ENCODE results near the gene GPER1.

GPER1 gene

GRCh38 chr7:1054861-1055450, 33.0 kb upstream of the GPER1 start:
- DNase-seq (ENCODE audit: low read depth): no peak
- in situ Hi-C loops (cut with HindIII; ENCODE audit: low sequenced_read_pairs): no loop called here
- TF ChIP-seq CTCF (IDR thresholded peaks at IDR 0.05; ENCODE audit: low read depth, low read length, missing control alignments): no peak
- H3K4me3 ChIP-seq (ENCODE audit: low read depth, low read length): no peak overlapping the region

GRCh38 chr7:1055491-1055955, 32.4 kb upstream of the GPER1 start:
- in situ Hi-C loops (cut with HindIII; ENCODE audit: low sequenced_read_pairs): no loop called here

GRCh38 chr7:1055956-1056784, 31.7 kb upstream of the GPER1 start:
- no peak overlapping the region for H3K4me3 ChIP-seq (ENCODE audit: low read depth, low read length)
- in situ Hi-C loops (cut with HindIII; ENCODE audit: low sequenced_read_pairs): no loop called here
- DNase-seq (ENCODE audit: low read depth): no peak
- TF ChIP-seq CTCF (IDR thresholded peaks at IDR 0.05; ENCODE audit: low read depth, low read length, missing control alignments): no peak

More at GRCh38 chr7:1055491-1055955, 32.4 kb upstream of the GPER1 start:
- no peak overlapping the region for H3K4me3 ChIP-seq (ENCODE audit: low read depth, low read length)
- no peak for DNase-seq (ENCODE audit: low read depth)
- TF ChIP-seq CTCF (IDR thresholded peaks at IDR 0.05; ENCODE audit: low read depth, low read length, missing control alignments): no peak

- no peak for TF ChIP-seq CTCF (IDR thresholded peaks at IDR 0.05; ENCODE audit: low read depth, low read length, missing control alignments)
- in situ Hi-C loops (cut with HindIII; ENCODE audit: low sequenced_read_pairs): no loop called here
- no peak overlapping the region for H3K4me3 ChIP-seq (ENCODE audit: low read depth, low read length)
- no peak for DNase-seq (ENCODE audit: low read depth)
These were observed 31.0 kb upstream of the GPER1 start for GRCh38 chr7:1056785-1057410.

GRCh38 chr7:1057416-1058291, 30.3 kb upstream of the GPER1 start:
- no peak for TF ChIP-seq CTCF (IDR thresholded peaks at IDR 0.05; ENCODE audit: low read depth, low read length, missing control alignments)
- no peak overlapping the region for H3K4me3 ChIP-seq (ENCODE audit: low read depth, low read length)
- DNase-seq (ENCODE audit: low read depth): no peak
- in situ Hi-C loops (cut with HindIII; ENCODE audit: low sequenced_read_pairs): no loop called here

- no peak for TF ChIP-seq CTCF (IDR thresholded peaks at IDR 0.05; ENCODE audit: low read depth, low read length, missing control alignments)
These were observed 29.6 kb upstream of the GPER1 start for GRCh38 chr7:1058311-1058710.

More at GRCh38 chr7:1058311-1058710, 29.6 kb upstream of the GPER1 start:
- no peak for DNase-seq (ENCODE audit: low read depth)
- H3K4me3 ChIP-seq (ENCODE audit: low read depth, low read length): no peak overlapping the region
- in situ Hi-C loops (cut with HindIII; ENCODE audit: low sequenced_read_pairs): no loop called here

Data from astrocyte of the cerebellum (primary cell).